ENCODE results near the gene MRPL14. TPM values are rescaled to one million over a fixed set of nuclear protein-coding genes. Genes with fewer than 3 reads are reported as not detected.
A peak's percentile ranks its signal among the peaks of the same experiment; 100 is the strongest.

The MRPL14 gene
- total RNA-seq, 1 donor from 2014 or later: 46.9 TPM

DNA sequence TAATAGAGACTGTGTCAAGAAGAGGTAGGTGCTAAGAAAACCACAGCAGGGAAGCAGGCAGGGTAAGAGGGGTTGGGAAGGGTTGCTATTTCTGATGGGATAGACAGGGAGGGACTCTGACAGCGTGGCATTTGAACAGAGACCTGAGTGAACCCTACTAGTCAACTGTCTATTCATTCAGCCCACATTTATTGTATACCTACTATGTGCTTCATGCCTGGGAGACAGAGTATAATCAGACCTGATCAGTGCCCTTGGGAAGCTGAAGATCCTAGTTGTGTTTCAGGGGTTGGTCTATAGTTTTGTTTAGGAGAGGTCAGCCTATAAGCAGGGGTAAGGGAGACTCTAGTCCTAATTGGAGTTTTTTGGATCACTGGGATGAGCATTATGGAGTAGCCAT lies 16.5 kb upstream of the MRPL14 start:
- Mint-ChIP-seq H3K27me3 (ENCODE audit: low read depth) (no peaks in the 10 kb centered on the region), H3K9me3 (no peaks in the 10 kb centered on the region), H3K4me1 (no peaks in the 10 kb centered on the region), H3K27ac (no peak overlapping the region), H3K4me3 (no peak overlapping the region), H3K36me3 (peaks cover 37% of the 10 kb centered on the region)
- TF ChIP-seq, protein P1, sequence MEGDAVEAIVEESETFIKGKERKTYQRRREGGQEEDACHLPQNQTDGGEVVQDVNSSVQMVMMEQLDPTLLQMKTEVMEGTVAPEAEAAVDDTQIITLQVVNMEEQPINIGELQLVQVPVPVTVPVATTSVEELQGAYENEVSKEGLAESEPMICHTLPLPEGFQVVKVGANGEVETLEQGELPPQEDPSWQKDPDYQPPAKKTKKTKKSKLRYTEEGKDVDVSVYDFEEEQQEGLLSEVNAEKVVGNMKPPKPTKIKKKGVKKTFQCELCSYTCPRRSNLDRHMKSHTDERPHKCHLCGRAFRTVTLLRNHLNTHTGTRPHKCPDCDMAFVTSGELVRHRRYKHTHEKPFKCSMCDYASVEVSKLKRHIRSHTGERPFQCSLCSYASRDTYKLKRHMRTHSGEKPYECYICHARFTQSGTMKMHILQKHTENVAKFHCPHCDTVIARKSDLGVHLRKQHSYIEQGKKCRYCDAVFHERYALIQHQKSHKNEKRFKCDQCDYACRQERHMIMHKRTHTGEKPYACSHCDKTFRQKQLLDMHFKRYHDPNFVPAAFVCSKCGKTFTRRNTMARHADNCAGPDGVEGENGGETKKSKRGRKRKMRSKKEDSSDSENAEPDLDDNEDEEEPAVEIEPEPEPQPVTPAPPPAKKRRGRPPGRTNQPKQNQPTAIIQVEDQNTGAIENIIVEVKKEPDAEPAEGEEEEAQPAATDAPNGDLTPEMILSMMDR (IDR thresholded peaks at IDR 0.05; ENCODE audit: unreplicated experiment): no peak
- DNase-seq (ENCODE audit: low spot score in 2 of 2, unreplicated experiment in 2 of 2): no peak

DNA sequence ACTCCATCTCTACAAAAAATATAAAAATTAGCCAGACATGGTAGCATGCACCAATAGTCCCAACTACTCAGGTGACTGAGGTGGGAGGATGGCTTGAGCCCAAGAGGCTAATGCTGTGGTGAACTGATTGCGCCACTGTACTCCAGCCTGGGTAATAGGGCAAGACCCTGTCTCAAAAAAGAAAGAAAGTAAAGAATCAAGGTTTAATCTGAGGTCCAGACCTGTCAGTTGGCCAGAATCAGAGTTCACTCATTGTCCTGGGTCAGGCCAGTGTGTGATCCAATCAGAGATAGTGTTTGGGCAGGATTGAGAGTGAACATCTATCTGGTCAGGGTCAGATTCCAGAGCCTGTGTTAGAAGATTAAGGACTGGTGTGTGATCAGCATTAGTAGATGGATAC lies 15.6 kb upstream of the MRPL14 start:
- H3K36me3 Mint-ChIP-seq: peaks cover 36% of the 10 kb centered on the region
- no peak overlapping the region for H3K4me3 Mint-ChIP-seq
- H3K4me1 Mint-ChIP-seq: no peaks in the 10 kb centered on the region
- no peak for DNase-seq (ENCODE audit: low spot score in 2 of 2, unreplicated experiment in 2 of 2)
- H3K27ac Mint-ChIP-seq: no peak overlapping the region
- H3K27me3 Mint-ChIP-seq (ENCODE audit: low read depth): no peaks in the 10 kb centered on the region
- H3K9me3 Mint-ChIP-seq: no peaks in the 10 kb centered on the region
- TF ChIP-seq, protein P1 (IDR thresholded peaks at IDR 0.05; ENCODE audit: unreplicated experiment): no peak

DNA sequence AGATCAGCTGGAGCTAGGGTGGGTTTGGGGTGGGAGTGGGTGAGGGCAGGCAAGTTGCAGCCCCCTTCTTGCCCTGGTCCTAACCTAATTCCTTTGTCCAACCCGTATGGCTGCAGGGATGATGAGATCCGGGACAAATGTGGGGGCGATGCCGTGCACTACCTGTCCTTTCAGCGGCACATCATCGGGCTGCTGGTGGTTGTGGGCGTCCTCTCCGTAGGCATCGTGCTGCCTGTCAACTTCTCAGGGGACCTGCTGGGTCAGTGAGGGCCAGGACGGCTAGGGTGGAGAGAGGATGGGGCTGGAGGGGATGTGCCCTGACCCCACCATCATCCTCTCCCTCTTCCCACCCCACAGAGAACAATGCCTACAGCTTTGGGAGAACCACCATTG lies 12.1 kb upstream of the MRPL14 start:
- no peak overlapping the region for H3K27ac Mint-ChIP-seq
- DNase-seq (ENCODE audit: low spot score in 2 of 2, unreplicated experiment in 2 of 2): no peak
- no peaks in the 10 kb centered on the region for H3K9me3 Mint-ChIP-seq
- H3K36me3 Mint-ChIP-seq: peaks cover 27% of the 10 kb centered on the region
- TF ChIP-seq, protein P1 (IDR thresholded peaks at IDR 0.05; ENCODE audit: unreplicated experiment): no peak
- H3K27me3 Mint-ChIP-seq (ENCODE audit: low read depth): no peaks in the 10 kb centered on the region
- peaks cover 18% of the 10 kb centered on the region for H3K4me1 Mint-ChIP-seq
- H3K4me3 Mint-ChIP-seq: no peak overlapping the region

DNA sequence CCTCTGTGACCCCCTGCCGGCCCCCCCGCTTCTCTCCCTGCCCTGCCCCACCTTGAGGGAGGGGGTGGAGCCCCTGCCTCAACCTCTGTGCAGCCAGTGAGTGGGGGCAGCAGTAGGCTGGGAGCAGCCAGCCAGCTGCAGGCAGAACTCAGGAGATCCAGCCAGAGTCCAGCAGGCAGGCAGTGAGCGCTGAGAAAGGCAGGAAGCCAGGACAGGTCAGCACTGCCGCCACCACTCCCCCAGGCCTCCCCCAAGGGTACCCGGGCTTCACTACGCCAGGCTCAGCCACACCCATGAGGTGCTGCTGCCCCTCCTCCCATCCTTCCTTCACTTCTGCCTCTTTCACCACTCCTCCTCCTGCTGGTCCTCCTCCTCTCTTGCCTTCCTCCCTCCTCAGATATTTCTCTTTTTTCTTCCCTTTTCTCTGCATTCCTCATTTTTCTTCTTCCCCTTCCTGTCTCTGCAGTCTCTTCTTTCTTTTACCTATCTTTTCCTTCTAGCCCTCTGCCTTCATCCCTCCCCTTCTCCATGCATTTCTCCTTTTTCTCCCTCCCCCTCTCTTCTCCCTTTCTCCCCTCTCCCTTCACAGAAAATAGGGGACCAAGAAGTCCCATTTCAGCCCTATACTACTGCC lies 11.6 kb upstream of the MRPL14 start:
- no peak for DNase-seq (ENCODE audit: low spot score in 2 of 2, unreplicated experiment in 2 of 2)
- TF ChIP-seq, protein P1 (IDR thresholded peaks at IDR 0.05; ENCODE audit: unreplicated experiment): no peak
- Mint-ChIP-seq H3K4me1 (peaks cover 23% of the 10 kb centered on the region), H3K9me3 (no peaks in the 10 kb centered on the region), H3K4me3 (no peak overlapping the region), H3K27me3 (ENCODE audit: low read depth) (no peaks in the 10 kb centered on the region), H3K36me3 (peaks cover 27% of the 10 kb centered on the region), H3K27ac (no peak overlapping the region)

DNA sequence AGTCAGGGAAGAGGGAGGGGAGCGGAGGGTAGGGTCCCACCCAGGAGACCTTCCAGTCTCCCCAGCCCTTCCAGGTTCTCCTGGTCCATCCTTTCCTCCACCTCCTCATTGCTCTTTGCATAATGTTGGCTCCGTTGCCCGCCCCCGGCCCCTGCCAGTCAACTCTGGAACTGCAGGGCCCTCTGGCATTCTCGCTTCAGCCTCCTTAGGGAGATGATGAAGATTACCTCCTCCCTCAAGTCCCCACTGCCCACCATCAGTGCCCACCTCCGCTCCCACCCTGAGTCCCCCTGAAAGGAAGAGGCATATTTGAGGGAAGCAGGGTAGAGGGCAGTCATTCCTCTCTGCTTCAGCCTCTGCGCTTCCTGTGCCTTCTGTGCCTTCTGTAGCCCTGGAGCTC lies 8.6 kb upstream of the MRPL14 start:
- peaks cover 31% of the 10 kb centered on the region for H3K4me1 Mint-ChIP-seq

More for the DNA sequence above, 8.6 kb upstream of the MRPL14 start:
- H3K36me3 Mint-ChIP-seq: peaks cover 15% of the 10 kb centered on the region
- TF ChIP-seq, protein P1 (IDR thresholded peaks at IDR 0.05; ENCODE audit: unreplicated experiment): peak; percentile 16
- DNase-seq (ENCODE audit: low spot score in 2 of 2, unreplicated experiment in 2 of 2): no peak
- H3K27ac Mint-ChIP-seq: peak overlapping the region; percentile 91
- H3K9me3 Mint-ChIP-seq: no peaks in the 10 kb centered on the region
- no peak overlapping the region for H3K4me3 Mint-ChIP-seq
- H3K27me3 Mint-ChIP-seq (ENCODE audit: low read depth): no peaks in the 10 kb centered on the region

All from mesothelial cell of epicardium (in vitro differentiated cells).